Tibial nerve (tissue), 3 donors: ENCODE data around the gene KLC4.

Source experiments
- CTCF ChIP-seq, 5 experiments: fragments of 200-600 bp in 3 of 5; fragments of 450-650 bp in 2 of 5; sonication (generic) in 3 of 5; IDR thresholded peaks; one replicate each; pipeline ENCODE4 v1.5.1; 2016 to 2019; ENCODE audit warnings: antibody characterized with exemption in 5 of 5, mild to moderate bottlenecking in 3 of 5, moderate library complexity in 2 of 5
- POLR2A ChIP-seq, 2 donors: fragments of 450-650 bp; IDR thresholded peaks; one replicate each; pipeline ENCODE4 v1.6.1; 2017; ENCODE audit warnings: antibody characterized with exemption in 2 of 2, mild to moderate bottlenecking in 2 of 2, moderate library complexity in 2 of 2

GRCh38 chr6:43053545-43054205, 5.8 kb upstream of the KLC4 start, which contains the start of gene CUL7:
- TF ChIP-seq CTCF (IDR thresholded peaks at IDR 0.05) = peak in 1 of 5 experiments; percentile 24
- TF ChIP-seq POLR2A (IDR thresholded peaks at IDR 0.05) = peak; percentile 74 to 77
